Measurements from ENCODE around the gene SPOUT1.

GRCh38 chr9:128825923-128826700 lies 3.5 kb downstream of the SPOUT1 start:
- TF ChIP-seq CTCF (conservative IDR thresholded peaks at IDR 0.05) = no peak; the same call in 1 of the 2 replicates
- no peak for TF ChIP-seq ZFX (IDR thresholded peaks at IDR 0.05)
